H9 (cell line): ENCODE measurements around the gene AK8. TPM values are rescaled to one million over a fixed set of nuclear protein-coding genes. Genes with fewer than 3 reads are reported as not detected.

Experiments
- DNase-seq: peaks from one replicate; pipeline ENCODE4 v3.0.0-alpha.2; 2017
- H2AFZ ChIP-seq: one replicate; pipeline ENCODE4 v1.6.1; 2013; ENCODE audit warnings: mild to moderate bottlenecking, low read length, control low read depth, moderate library complexity
- H2AK5ac ChIP-seq: 2 replicates; pipeline ENCODE4 v1.6.1; 2013; ENCODE audit warnings: low read length, control low read depth, mixed read lengths; ENCODE audit not compliant: insufficient read length
- H2BK120ac ChIP-seq: one replicate; pipeline ENCODE4 v1.6.1; 2013; ENCODE audit warnings: low read depth, mild to moderate bottlenecking, low read length, control low read depth, inconsistent platforms; ENCODE audit not compliant: poor library complexity, severe bottlenecking
- H2BK12ac ChIP-seq: 2 replicates; pipeline ENCODE4 v1.6.1; 2013; ENCODE audit warnings: low read length, control low read depth, mixed read lengths, low read depth; ENCODE audit not compliant: insufficient read length
- H2BK15ac ChIP-seq: 2 replicates; pipeline ENCODE4 v1.6.1; 2013; ENCODE audit warnings: low read depth, low read length, control low read depth
- H2BK20ac ChIP-seq: one replicate; pipeline ENCODE4 v1.6.1; 2013; ENCODE audit warnings: low read depth, mild to moderate bottlenecking, low read length, control low read depth, inconsistent platforms; ENCODE audit not compliant: poor library complexity, severe bottlenecking
- H2BK5ac ChIP-seq: 2 replicates; pipeline ENCODE4 v1.6.1; 2013; ENCODE audit warnings: low read length, control low read depth, mixed read lengths; ENCODE audit not compliant: insufficient read length
- H3K14ac ChIP-seq: 2 replicates; pipeline ENCODE4 v1.6.1; 2013; ENCODE audit warnings: low read length, control low read depth; ENCODE audit not compliant: insufficient read depth
- H3K18ac ChIP-seq: 2 replicates; pipeline ENCODE4 v1.6.1; 2013; ENCODE audit warnings: low read depth, mild to moderate bottlenecking, mixed read lengths, low read length, control low read depth; ENCODE audit not compliant: insufficient read length
- H3K23ac ChIP-seq: 2 replicates; pipeline ENCODE4 v1.6.1; 2013; ENCODE audit warnings: low read length, control low read depth, mixed read lengths, low read depth; ENCODE audit not compliant: insufficient read length
- H3K23me2 ChIP-seq: 2 replicates; pipeline ENCODE4 v1.6.1; 2013; ENCODE audit warnings: low read depth, mild to moderate bottlenecking, mixed read lengths, low read length, control low read depth; ENCODE audit not compliant: insufficient read length, poor library complexity, severe bottlenecking
- H3K27ac ChIP-seq: 2 replicates; pipeline ENCODE4 v1.5.1; 2013; ENCODE audit warnings: low read length, control low read depth, mixed read lengths, low read depth; ENCODE audit not compliant: insufficient read length
- H3K27me3 ChIP-seq: 2 replicates; pipeline ENCODE4 v1.6.1; 2013; ENCODE audit warnings: low read length, control low read depth, inconsistent platforms; ENCODE audit not compliant: insufficient read depth
- H3K4ac ChIP-seq: 2 replicates; pipeline ENCODE4 v1.6.1; 2013; ENCODE audit warnings: low read depth, mild to moderate bottlenecking, control low read depth, inconsistent platforms, low read length, moderate library complexity
- H3K4me1 ChIP-seq: 2 replicates; pipeline ENCODE4 v1.6.1; 2013; ENCODE audit warnings: low read length, control low read depth, inconsistent platforms; ENCODE audit not compliant: insufficient read depth
- H3K4me2 ChIP-seq: 2 replicates; pipeline ENCODE4 v1.6.1; 2013; ENCODE audit warnings: low read length, control low read depth, mixed read lengths; ENCODE audit not compliant: insufficient read length, insufficient read depth
- H3K56ac ChIP-seq: 2 replicates; pipeline ENCODE4 v1.6.1; 2013; ENCODE audit warnings: low read depth, mild to moderate bottlenecking, mixed read lengths, low read length, control low read depth; ENCODE audit not compliant: insufficient read length
- H3K79me1 ChIP-seq: 2 replicates; pipeline ENCODE4 v1.6.1; 2013; ENCODE audit warnings: low read depth, mild to moderate bottlenecking, moderate library complexity, low read length, control low read depth, inconsistent platforms; ENCODE audit not compliant: insufficient read depth, poor library complexity, severe bottlenecking
- H3K79me2 ChIP-seq: 2 replicates; pipeline ENCODE4 v1.6.1; 2013; ENCODE audit warnings: low read length, control low read depth, inconsistent platforms; ENCODE audit not compliant: insufficient read depth
- H3K9ac ChIP-seq: 2 replicates; pipeline ENCODE4 v1.6.1; 2013; ENCODE audit warnings: low read length, control low read depth, mixed read lengths; ENCODE audit not compliant: insufficient read length; ENCODE audit errors: extremely low read depth
- H3K9me3 ChIP-seq: one replicate; pipeline ENCODE4 v1.6.1; 2013; ENCODE audit warnings: low read depth, low read length, inconsistent platforms; ENCODE audit not compliant: control insufficient read depth
- H3T11ph ChIP-seq: one replicate; pipeline ENCODE4 v1.6.1; 2013; ENCODE audit warnings: mild to moderate bottlenecking, low read length, control low read depth, inconsistent platforms
- H4K20me1 ChIP-seq: one replicate; pipeline ENCODE4 v1.6.1; 2013; ENCODE audit not compliant: control insufficient read depth, insufficient read length, insufficient read depth
- H4K5ac ChIP-seq: 2 replicates; pipeline ENCODE4 v1.6.1; 2013; ENCODE audit warnings: low read depth, mild to moderate bottlenecking, mixed read lengths, low read length, control low read depth; ENCODE audit not compliant: insufficient read length
- H4K8ac ChIP-seq: replicated peaks from 2 replicates; pipeline ENCODE4 v1.6.1; 2013; ENCODE audit warnings: low read length, control low read depth, mixed read lengths, low read depth; ENCODE audit not compliant: insufficient read length
- H4K91ac ChIP-seq: 2 replicates; pipeline ENCODE4 v1.6.1; 2013; ENCODE audit warnings: low read depth, mild to moderate bottlenecking, moderate library complexity, mixed read lengths, low read length, control low read depth; ENCODE audit not compliant: insufficient read length
- H3K27ac Mint-ChIP-seq, 3 experiments: 2 replicates in 2 of 3; 3 replicates in 1 of 3; pipeline ENCODE4 v1.8.0; 2020 to 2021; ENCODE audit warnings: mixed read lengths in 3 of 3, mild to moderate bottlenecking in 1 of 3, moderate library complexity in 1 of 3
- H3K27me3 Mint-ChIP-seq: 2 replicates; pipeline ENCODE4 v1.8.0; 2021; ENCODE audit warnings: low read depth, mild to moderate bottlenecking, moderate library complexity, mixed read lengths
- H3K36me3 Mint-ChIP-seq, 3 experiments: 2 replicates in 2 of 3; 3 replicates in 1 of 3; pipeline ENCODE4 v1.8.0; 2020 to 2021; ENCODE audit warnings: low read depth in 3 of 3, mixed read lengths in 3 of 3; ENCODE audit not compliant: insufficient read depth in 1 of 3
- H3K4me1 Mint-ChIP-seq, 2 experiments: 2 replicates each; pipeline ENCODE4 v1.8.0; 2020; ENCODE audit warnings: mixed read lengths in 2 of 2
- H3K4me3 Mint-ChIP-seq, 2 experiments: 2 replicates in 1 of 2; 3 replicates in 1 of 2; pipeline ENCODE4 v1.8.0; 2020 to 2021; ENCODE audit warnings: mild to moderate bottlenecking in 2 of 2, mixed read lengths in 2 of 2, moderate library complexity in 1 of 2
- H3K9me3 Mint-ChIP-seq, 2 experiments: 2 replicates in 1 of 2; 3 replicates in 1 of 2; pipeline ENCODE4 v1.8.0; 2020; ENCODE audit warnings: mild to moderate bottlenecking in 2 of 2, mixed read lengths in 2 of 2, moderate library complexity in 1 of 2
- WGBS: extraction: QIAGEN DNeasy Blood & Tissue Kit; methylation state at CpG from one replicate; pipeline ENCODE4 v1.1.7; 2013; ENCODE audit warnings: missing lambda C conversion rate, low lambda C conversion rate, mixed read lengths; ENCODE audit not compliant: insufficient read length; ENCODE audit errors: extremely low coverage; 5-methylcytosine and 5-hydroxymethylcytosine counted together
- total RNA-seq: library from RNA; stranded (reverse); gene quantifications from 2 replicates; pipeline ENCODE4 v1.2.1, GENCODE V29; 2021
- TF ChIP-seq, protein P1 (sequence below): fragments of 200-600 bp; sonication (generic); conservative IDR thresholded peaks from 3 replicates; pipeline ENCODE4 v1.8.0; 2021; ENCODE audit warnings: antibody characterized with exemption, mild to moderate bottlenecking

AK8 gene
- total RNA-seq, 1 experiment from 2014 or later = 0.44 TPM

DNA sequence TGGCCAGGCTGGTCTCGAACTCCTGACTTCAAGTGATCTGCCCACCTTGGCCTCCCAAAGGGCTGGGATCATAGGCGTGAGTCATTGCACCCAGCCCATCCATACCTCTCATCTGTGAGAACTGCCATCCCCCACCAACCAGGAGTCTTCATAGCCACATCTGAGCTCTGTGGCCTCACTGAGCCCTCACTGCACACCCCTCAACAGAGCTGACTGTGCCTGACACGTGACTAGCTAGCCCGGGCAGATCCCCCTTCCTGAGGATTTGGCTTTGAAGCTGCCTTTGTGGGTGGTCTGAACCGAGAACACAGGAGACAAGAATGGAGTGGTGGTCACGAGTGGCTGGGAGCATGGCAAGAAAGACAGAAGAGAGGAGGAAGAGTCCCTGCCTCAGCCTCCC lies 15.6 kb downstream of the AK8 start:
- Histone ChIP-seq H3K4me2 (no peak overlapping the region), H3K27ac (no peak overlapping the region), H3K18ac (no peak overlapping the region), H2AFZ (no peak overlapping the region), H4K5ac (no peak overlapping the region), H4K8ac (no peak overlapping the region), H3K79me2 (no peaks in the 10 kb centered on the region), H3K27me3 (no peaks in the 10 kb centered on the region), H2BK120ac (no peak overlapping the region), H3K4me1 (no peaks in the 10 kb centered on the region), H2BK12ac (no peak overlapping the region), H3K9me3 (no peaks in the 10 kb centered on the region), H3K23me2 (no peaks in the 10 kb centered on the region), H4K91ac (no peak overlapping the region), H3K79me1 (no peaks in the 10 kb centered on the region), H2BK15ac (no peak overlapping the region), H3K9ac (no peak overlapping the region), H3T11ph (no peak overlapping the region), H3K56ac (no peak overlapping the region), H3K4ac (no peak overlapping the region), H2AK5ac (no peak overlapping the region), H2BK5ac (no peak overlapping the region), H2BK20ac (no peak overlapping the region), H4K20me1 (no peaks in the 10 kb centered on the region), H3K23ac (no peak overlapping the region), H3K14ac (no peak overlapping the region)
- no peaks in the 10 kb centered on the region for H3K9me3 Mint-ChIP-seq
- H3K36me3 Mint-ChIP-seq = no peaks in the 10 kb centered on the region
- H3K4me3 Mint-ChIP-seq = no peak overlapping the region
- no peak for DNase-seq
- WGBS = no CpG with 5 or more reads among the region's 6 CpGs
- H3K27me3 Mint-ChIP-seq = peaks cover 12% of the 10 kb centered on the region
- peaks cover 24 to 28% of the 10 kb centered on the region in 2 experiments for H3K4me1 Mint-ChIP-seq
- H3K27ac Mint-ChIP-seq = peak overlapping the region in 1 of 3 experiments; percentile 1; a peak in 1 of 7 replicates
- TF ChIP-seq, protein P1, sequence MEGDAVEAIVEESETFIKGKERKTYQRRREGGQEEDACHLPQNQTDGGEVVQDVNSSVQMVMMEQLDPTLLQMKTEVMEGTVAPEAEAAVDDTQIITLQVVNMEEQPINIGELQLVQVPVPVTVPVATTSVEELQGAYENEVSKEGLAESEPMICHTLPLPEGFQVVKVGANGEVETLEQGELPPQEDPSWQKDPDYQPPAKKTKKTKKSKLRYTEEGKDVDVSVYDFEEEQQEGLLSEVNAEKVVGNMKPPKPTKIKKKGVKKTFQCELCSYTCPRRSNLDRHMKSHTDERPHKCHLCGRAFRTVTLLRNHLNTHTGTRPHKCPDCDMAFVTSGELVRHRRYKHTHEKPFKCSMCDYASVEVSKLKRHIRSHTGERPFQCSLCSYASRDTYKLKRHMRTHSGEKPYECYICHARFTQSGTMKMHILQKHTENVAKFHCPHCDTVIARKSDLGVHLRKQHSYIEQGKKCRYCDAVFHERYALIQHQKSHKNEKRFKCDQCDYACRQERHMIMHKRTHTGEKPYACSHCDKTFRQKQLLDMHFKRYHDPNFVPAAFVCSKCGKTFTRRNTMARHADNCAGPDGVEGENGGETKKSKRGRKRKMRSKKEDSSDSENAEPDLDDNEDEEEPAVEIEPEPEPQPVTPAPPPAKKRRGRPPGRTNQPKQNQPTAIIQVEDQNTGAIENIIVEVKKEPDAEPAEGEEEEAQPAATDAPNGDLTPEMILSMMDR = no peak
